Fibroblast of lung (primary cell): Measurements from ENCODE around the gene GAB2. TPM values are rescaled to one million over a fixed set of nuclear protein-coding genes. Genes with fewer than 3 reads are reported as not detected.
A peak's percentile ranks its signal among the peaks of the same experiment; 100 is the strongest.

Experiments
- DNase-seq, 2 donors: peaks; one replicate each; pipeline versions ENCODE4 v3.0.0 to v3.0.0-alpha.2; 2010; ENCODE audit warnings: low read depth in 2 of 2
- H2AFZ ChIP-seq: 2 replicates; pipeline ENCODE4 v1.5.1; 2012; ENCODE audit warnings: low read length, control low read depth, inconsistent platforms
- H3K27ac ChIP-seq: 2 replicates; pipeline ENCODE4 v1.5.1; 2011; ENCODE audit warnings: low read length, control low read depth; ENCODE audit not compliant: insufficient read depth
- H3K27me3 ChIP-seq: 2 replicates; pipeline ENCODE4 v1.5.1; 2011; ENCODE audit warnings: mild to moderate bottlenecking, low read length; ENCODE audit not compliant: control insufficient read depth, insufficient read depth
- H3K36me3 ChIP-seq: 2 replicates; pipeline ENCODE4 v1.5.1; 2011; ENCODE audit warnings: low read length; ENCODE audit not compliant: control insufficient read depth, insufficient read depth
- H3K4me1 ChIP-seq: 2 replicates; pipeline ENCODE4 v1.5.1; 2011; ENCODE audit warnings: low read length; ENCODE audit not compliant: control insufficient read depth, insufficient read depth; ENCODE audit errors: extremely low read depth
- H3K4me2 ChIP-seq: 2 replicates; pipeline ENCODE4 v1.5.1; 2011; ENCODE audit warnings: low read length, control low read depth; ENCODE audit not compliant: insufficient read depth; ENCODE audit errors: extremely low read depth
- H3K4me3 ChIP-seq, 4 experiments: fragments of 200-600 bp in 1 of 4; sonication (generic) in 1 of 4; replicated peaks in 1 of 4; 2 replicates each; pipeline ENCODE4 v1.5.1; 2011 to 2016; ENCODE audit warnings: low read length in 4 of 4, low read depth in 3 of 4, mild to moderate bottlenecking in 3 of 4, control low read depth in 2 of 4, inconsistent platforms in 1 of 4, mixed read lengths in 1 of 4; ENCODE audit not compliant: insufficient read depth in 1 of 4; ENCODE audit errors: control extremely low read depth in 1 of 4
- H3K79me2 ChIP-seq: 2 replicates; pipeline ENCODE4 v1.5.1; 2012; ENCODE audit warnings: mild to moderate bottlenecking, low read length, inconsistent platforms; ENCODE audit not compliant: control insufficient read depth, insufficient read depth
- H3K9ac ChIP-seq: 2 replicates; pipeline ENCODE4 v1.5.1; 2011; ENCODE audit warnings: mild to moderate bottlenecking, low read length, control low read depth; ENCODE audit not compliant: insufficient read depth
- H3K9me3 ChIP-seq: 2 replicates; pipeline ENCODE4 v1.5.1; 2012; ENCODE audit warnings: low read depth, low read length; ENCODE audit not compliant: control insufficient read depth, insufficient read depth
- H4K20me1 ChIP-seq: 2 replicates; pipeline ENCODE4 v1.5.1; 2011; ENCODE audit warnings: low read length; ENCODE audit not compliant: control insufficient read depth, insufficient read depth; ENCODE audit errors: extremely low read depth
- EZH2 ChIP-seq: IDR thresholded peaks from 2 replicates; pipeline ENCODE4 v1.5.1; 2012; ENCODE audit warnings: low read length, control low read depth, mild to moderate bottlenecking; ENCODE audit errors: missing control alignments
- polyA plus RNA-seq, 2 donors: library from polyadenylated mRNA; depleted of rRNA in 1 of 2; stranded (reverse) in 1 of 2; unstranded in 1 of 2; fragments of >200 nt; gene quantifications; 2 replicates each; pipeline ENCODE4 v1.2.1, GENCODE V29; 2011 to 2012; ENCODE audit warnings: missing spikeins in 1 of 2
- total RNA-seq: library from RNA; depleted of rRNA; stranded (reverse); fragments of >200 nt; gene quantifications from 2 replicates; pipeline ENCODE4 v1.2.1, GENCODE V29; 2014
- TF ChIP-seq, protein P1 (sequence below), 2 donors: IDR thresholded peaks in 1 of 2; conservative IDR thresholded peaks in 1 of 2; 1 replicate in 1 of 2; 2 replicates in 1 of 2; pipeline ENCODE4 v1.5.1; 2011 to 2012; ENCODE audit warnings: low read length in 2 of 2, control low read depth in 1 of 2, inconsistent platforms in 1 of 2, low read depth in 1 of 2, mild to moderate bottlenecking in 1 of 2

GAB2 gene
- total and polyA plus RNA-seq, 2 donors (not counting 1 experiment from before 2014, with no cell fraction given): 7.1 to 14.0 TPM

DNA sequence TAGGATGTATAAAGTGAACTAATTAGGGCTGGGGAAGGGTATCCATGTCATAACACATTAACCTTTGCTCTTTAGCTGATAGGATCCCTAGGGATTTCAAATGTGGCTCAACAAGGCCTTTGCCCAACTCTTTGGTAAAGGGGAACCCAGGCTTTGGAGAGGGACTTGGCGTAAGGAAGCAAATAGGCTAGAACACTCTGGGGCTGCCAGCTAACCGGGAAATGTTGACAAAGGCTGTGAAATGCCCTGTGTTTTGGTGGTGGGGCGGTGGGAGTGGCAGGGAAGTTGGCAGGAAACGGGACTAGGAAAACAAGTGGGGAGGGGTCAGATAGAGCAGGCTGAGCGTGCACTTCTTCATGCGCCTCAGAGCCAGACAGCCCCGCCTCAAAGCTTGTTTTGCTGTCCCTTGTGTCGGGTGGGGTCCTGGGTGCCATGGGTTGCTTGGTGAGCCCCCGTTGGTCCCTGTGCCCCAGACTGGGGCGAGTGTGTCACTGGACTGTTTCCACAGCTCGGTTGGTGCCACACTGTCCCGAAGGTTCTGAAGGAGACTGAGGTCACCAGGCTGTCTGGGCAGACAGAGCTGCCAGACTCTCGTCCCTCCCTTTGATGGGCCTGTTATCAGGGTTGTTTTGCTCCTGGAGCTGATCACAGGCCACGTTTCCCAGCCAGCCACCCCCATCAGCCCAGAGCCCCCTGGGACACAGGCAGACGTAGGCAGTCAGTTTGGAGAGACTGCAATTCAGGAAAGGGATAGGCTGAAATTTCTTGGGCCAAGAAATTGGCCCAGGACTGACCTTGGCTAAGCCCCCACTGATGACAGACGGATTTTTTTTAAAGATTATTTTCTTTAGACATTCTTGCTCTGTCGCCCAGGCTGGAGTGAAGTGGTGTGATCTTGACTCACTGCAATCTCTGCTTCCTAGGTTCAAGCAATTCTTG, 248.8 kb downstream of the GAB2 start:
- H3K27ac ChIP-seq: peak overlapping the region; percentile 94
- no peaks in the 10 kb centered on the region for H4K20me1 ChIP-seq
- H3K4me1 ChIP-seq: peaks cover 16% of the 10 kb centered on the region
- H3K4me2 ChIP-seq: peak overlapping the region; percentile 38
- peaks cover 4% of the 10 kb centered on the region for H3K36me3 ChIP-seq
- no peaks in the 10 kb centered on the region for H3K27me3 ChIP-seq
- TF ChIP-seq, protein P1, sequence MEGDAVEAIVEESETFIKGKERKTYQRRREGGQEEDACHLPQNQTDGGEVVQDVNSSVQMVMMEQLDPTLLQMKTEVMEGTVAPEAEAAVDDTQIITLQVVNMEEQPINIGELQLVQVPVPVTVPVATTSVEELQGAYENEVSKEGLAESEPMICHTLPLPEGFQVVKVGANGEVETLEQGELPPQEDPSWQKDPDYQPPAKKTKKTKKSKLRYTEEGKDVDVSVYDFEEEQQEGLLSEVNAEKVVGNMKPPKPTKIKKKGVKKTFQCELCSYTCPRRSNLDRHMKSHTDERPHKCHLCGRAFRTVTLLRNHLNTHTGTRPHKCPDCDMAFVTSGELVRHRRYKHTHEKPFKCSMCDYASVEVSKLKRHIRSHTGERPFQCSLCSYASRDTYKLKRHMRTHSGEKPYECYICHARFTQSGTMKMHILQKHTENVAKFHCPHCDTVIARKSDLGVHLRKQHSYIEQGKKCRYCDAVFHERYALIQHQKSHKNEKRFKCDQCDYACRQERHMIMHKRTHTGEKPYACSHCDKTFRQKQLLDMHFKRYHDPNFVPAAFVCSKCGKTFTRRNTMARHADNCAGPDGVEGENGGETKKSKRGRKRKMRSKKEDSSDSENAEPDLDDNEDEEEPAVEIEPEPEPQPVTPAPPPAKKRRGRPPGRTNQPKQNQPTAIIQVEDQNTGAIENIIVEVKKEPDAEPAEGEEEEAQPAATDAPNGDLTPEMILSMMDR (conservative IDR thresholded peaks at IDR 0.05 in 1 of 2, IDR thresholded peaks at IDR 0.05 in 1 of 2; ENCODE audit: low read depth in 1 of 2, low read length in 2 of 2): no peak
- peak overlapping the region; percentile 82 for H2AFZ ChIP-seq
- H3K79me2 ChIP-seq: no peaks in the 10 kb centered on the region
- H3K4me3 ChIP-seq: no peak overlapping the region
- H3K9ac ChIP-seq: peak overlapping the region; percentile 67
- peak; percentile 87 to 93 for DNase-seq
- no peaks in the 10 kb centered on the region for H3K9me3 ChIP-seq

DNA sequence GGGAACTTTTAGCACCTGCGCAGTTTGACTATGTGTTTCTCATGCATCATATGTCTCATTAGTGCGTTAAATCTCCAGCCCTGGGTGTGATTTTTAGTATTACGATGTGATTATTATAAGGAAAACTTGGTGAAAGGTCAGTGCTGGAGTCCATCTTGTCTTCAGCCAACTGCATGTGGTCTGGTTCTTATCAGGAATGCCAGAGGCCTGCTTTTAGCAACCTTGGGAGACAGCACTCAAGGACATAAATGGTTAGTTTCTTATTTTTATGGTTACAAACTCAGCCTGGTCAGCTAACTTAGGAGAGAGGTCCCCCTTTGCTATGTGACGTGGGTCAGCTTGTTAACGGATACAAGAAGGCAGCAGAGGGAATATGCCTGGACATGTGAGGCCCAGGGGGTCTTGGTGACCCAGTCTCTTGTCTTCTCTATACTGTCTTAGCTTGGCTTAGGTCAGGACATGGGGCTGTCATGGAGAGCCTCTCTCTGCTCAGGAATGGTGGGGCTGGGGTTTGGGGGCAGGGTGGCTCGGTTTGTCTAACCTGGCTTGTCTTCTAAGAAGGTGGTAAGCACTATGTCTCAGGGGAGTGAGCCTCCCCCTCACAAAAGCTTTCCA, 250.7 kb downstream of the GAB2 start:
- peaks cover 16% of the 10 kb centered on the region for H3K4me1 ChIP-seq
- DNase-seq: no peak
- H3K9me3 ChIP-seq: no peaks in the 10 kb centered on the region
- no peaks in the 10 kb centered on the region for H4K20me1 ChIP-seq
- TF ChIP-seq EZH2: no peak
- TF ChIP-seq, protein P1 (conservative IDR thresholded peaks at IDR 0.05 in 1 of 2, IDR thresholded peaks at IDR 0.05 in 1 of 2; ENCODE audit: low read depth in 1 of 2, low read length in 2 of 2): no peak
- H3K4me3 ChIP-seq: no peak overlapping the region
- no peak overlapping the region for H3K4me2 ChIP-seq
- H3K27me3 ChIP-seq: no peaks in the 10 kb centered on the region
- no peak overlapping the region for H3K27ac ChIP-seq
- H2AFZ ChIP-seq: no peak overlapping the region
- peaks cover 2% of the 10 kb centered on the region for H3K36me3 ChIP-seq
- H3K9ac ChIP-seq: no peak overlapping the region
- no peaks in the 10 kb centered on the region for H3K79me2 ChIP-seq

Other genes starting within 250 kb of the GAB2 start
- gene KCTD21, start 229.2 kb downstream of the GAB2 start, total RNA-seq: 7.2 and 8.1 TPM in 2 replicates
- gene KCTD21, start 229.2 kb downstream of the GAB2 start, polyA plus RNA-seq: 13.0 and 15.9 TPM in 2 replicates
- 7.2 and 13.0 TPM in 2 replicates for gene USP35, start 228.9 kb downstream of the GAB2 start, total RNA-seq
- 4.6 and 4.8 TPM in 2 replicates for gene USP35, start 228.9 kb downstream of the GAB2 start, polyA plus RNA-seq
- gene NARS2, start 157.0 kb upstream of the GAB2 start, total RNA-seq: 15.7 and 18.5 TPM in 2 replicates
- 13.2 and 15.3 TPM in 2 replicates for gene NARS2, start 157.0 kb upstream of the GAB2 start, polyA plus RNA-seq